HEK293T (cell line): ENCODE measurements around the gene TIMM29.

Source experiments
- CTCF ChIA-PET: fragments of 350-600 bp; formaldehyde crosslinking; extraction: SDS; loops from one replicate; lab custom pipeline; 2021; ENCODE audit warnings: antibody characterized with exemption, inconsistent platforms; lab: Yijun Ruan, JAX
- POLR2A ChIA-PET: fragments of 350-600 bp; formaldehyde crosslinking; extraction: SDS; loops from one replicate; lab custom pipeline; 2020; ENCODE audit warnings: antibody characterized with exemption, inconsistent platforms; lab: Yijun Ruan, JAX
- DNase-seq: peaks from one replicate; pipeline ENCODE4 v3.0.0; 2012; ENCODE audit warnings: mixed read lengths; ENCODE audit errors: extremely low spot score
- ARNT ChIP-seq: fragments of 450-650 bp; IDR thresholded peaks from 2 replicates; pipeline ENCODE4 v1.6.1; 2017; ENCODE audit warnings: mild to moderate bottlenecking
- BHLHE40 ChIP-seq: fragments of 450-650 bp; IDR thresholded peaks from 2 replicates; pipeline ENCODE4 v1.6.1; 2016; ENCODE audit warnings: mild to moderate bottlenecking, moderate library complexity, borderline replicate concordance
- CTBP1 ChIP-seq: fragments of 450-650 bp; IDR thresholded peaks from 2 replicates; pipeline ENCODE4 v1.6.1; 2016; ENCODE audit warnings: borderline replicate concordance
- ELF4 ChIP-seq: fragments of 450-650 bp; IDR thresholded peaks from 2 replicates; pipeline ENCODE4 v1.6.1; 2017; ENCODE audit warnings: antibody characterized with exemption
- FOXA1 ChIP-seq: fragments of 450-650 bp; IDR thresholded peaks from 2 replicates; pipeline ENCODE4 v1.6.1; 2016; ENCODE audit warnings: mild to moderate bottlenecking
- FOXK2 ChIP-seq: fragments of 450-650 bp; IDR thresholded peaks from 2 replicates; pipeline ENCODE4 v1.6.1; 2016; ENCODE audit warnings: mild to moderate bottlenecking
- FOXM1 ChIP-seq: fragments of 450-650 bp; IDR thresholded peaks from 2 replicates; pipeline ENCODE4 v1.6.1; 2017; ENCODE audit warnings: mild to moderate bottlenecking, borderline replicate concordance
- HDGF ChIP-seq: fragments of 450-650 bp; IDR thresholded peaks from 2 replicates; pipeline ENCODE4 v1.6.1; 2017; ENCODE audit warnings: antibody characterized with exemption, borderline replicate concordance
- L3MBTL2 ChIP-seq: fragments of 450-650 bp; conservative IDR thresholded peaks from 2 replicates; pipeline ENCODE4 v1.6.1; 2016; ENCODE audit warnings: mild to moderate bottlenecking
- LEF1 ChIP-seq: fragments of 450-650 bp; IDR thresholded peaks from 2 replicates; pipeline ENCODE4 v1.6.1; 2017; ENCODE audit warnings: mild to moderate bottlenecking, borderline replicate concordance
- NFRKB ChIP-seq: fragments of 450-650 bp; IDR thresholded peaks from 2 replicates; pipeline ENCODE4 v1.6.1; 2016; ENCODE audit warnings: mild to moderate bottlenecking, moderate library complexity
- PKNOX1 ChIP-seq: fragments of 450-650 bp; IDR thresholded peaks from 2 replicates; pipeline ENCODE4 v1.6.1; 2016
- SP1 ChIP-seq: fragments of 450-650 bp; IDR thresholded peaks from 2 replicates; pipeline ENCODE4 v1.6.1; 2017
- SUZ12 ChIP-seq: fragments of 450-650 bp; IDR thresholded peaks from 2 replicates; pipeline ENCODE4 v1.6.1; 2016; ENCODE audit warnings: mild to moderate bottlenecking
- TARDBP ChIP-seq: fragments of 450-650 bp; IDR thresholded peaks from 2 replicates; pipeline ENCODE4 v1.6.1; 2016
- ZNF384 ChIP-seq: fragments of 450-650 bp; IDR thresholded peaks from 2 replicates; pipeline ENCODE4 v1.6.1; 2016

Gene TIMM29

GRCh38 chr19:10921199-10921909 is 7.3 kb upstream of the TIMM29 start:
- POLR2A ChIA-PET, result interaction anchor here (1.5 kb wide), 1 partner anchor 49 kb away, joined by 3 read pairs; no protein-coding TSS in a partner anchor
- no peak for DNase-seq
- CTCF ChIA-PET, result no interaction called here
- TF ChIP-seq FOXA1, result no peak
- TF ChIP-seq FOXK2, result no peak
- TF ChIP-seq CTBP1, result no peak
- TF ChIP-seq L3MBTL2, result no peak
- no peak for TF ChIP-seq TARDBP
- TF ChIP-seq HDGF, result no peak
- TF ChIP-seq LEF1, result no peak
- TF ChIP-seq ARNT, result no peak
- TF ChIP-seq ELF4, result no peak
- TF ChIP-seq PKNOX1, result no peak
- TF ChIP-seq BHLHE40, result no peak
- no peak for TF ChIP-seq ZNF384
- no peak for TF ChIP-seq SP1
- no peak for TF ChIP-seq SUZ12
- no peak for TF ChIP-seq FOXM1
- TF ChIP-seq NFRKB, result no peak

- ChIA-PET CTCF (no interaction called here), POLR2A (interaction anchor here (1.0 to 1.5 kb wide), 2 partner anchors 50 to 51 kb away, joined by 3 read pairs; no protein-coding TSS in a partner anchor)
- TF ChIP-seq BHLHE40 (no peak), HDGF (no peak), L3MBTL2 (no peak), ARNT (no peak)
- no peak for DNase-seq
Measured at GRCh38 chr19:10921910-10922637, 6.5 kb upstream of the TIMM29 start.

DNA sequence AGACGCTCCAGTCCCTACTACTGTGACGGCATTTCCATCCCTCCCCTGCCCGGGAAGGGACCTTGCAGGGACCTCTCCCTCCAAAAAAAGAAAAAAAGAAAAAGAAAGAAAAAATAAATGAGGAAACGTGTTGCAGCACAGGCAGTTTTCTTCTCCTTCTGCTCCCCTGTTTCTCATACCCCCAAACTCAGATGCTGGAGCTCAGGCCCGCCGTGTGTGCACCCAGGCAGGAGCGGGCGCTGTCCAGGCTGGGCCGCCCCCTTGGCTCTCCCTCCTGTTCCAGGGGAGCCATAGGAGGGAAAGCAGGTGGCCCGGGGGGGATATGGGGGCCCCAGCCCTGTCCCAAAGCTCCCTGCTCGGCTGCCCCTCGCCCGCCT is 6.0 kb upstream of the TIMM29 start:
- no peak for TF ChIP-seq FOXK2
- TF ChIP-seq PKNOX1, result no peak
- TF ChIP-seq HDGF, result no peak
- ChIA-PET POLR2A (interaction anchor here (1.0 kb wide), 1 partner anchor 52 kb away, joined by 3 read pairs; no protein-coding TSS in a partner anchor), CTCF (no interaction called here)
- no peak for DNase-seq

- ChIA-PET POLR2A (interaction anchor here (1.0 kb wide), 1 partner anchor 53 kb away, joined by 3 read pairs; no protein-coding TSS in a partner anchor), CTCF (no interaction called here)
- no peak for TF ChIP-seq CTBP1
- no peak for TF ChIP-seq PKNOX1
- no peak for TF ChIP-seq ZNF384
- no peak for TF ChIP-seq SUZ12
- TF ChIP-seq FOXM1, result no peak
- no peak for TF ChIP-seq SP1
- TF ChIP-seq ELF4, result no peak
- TF ChIP-seq L3MBTL2, result no peak
- TF ChIP-seq HDGF, result no peak
- TF ChIP-seq NFRKB, result no peak
- TF ChIP-seq FOXA1, result no peak
- TF ChIP-seq ARNT, result no peak
- TF ChIP-seq FOXK2, result no peak
- no peak for TF ChIP-seq BHLHE40
- TF ChIP-seq LEF1, result no peak
- no peak for TF ChIP-seq TARDBP
- no peak for DNase-seq
Measured at GRCh38 chr19:10923260-10924112, 5.1 kb upstream of the TIMM29 start.

GRCh38 chr19:10924597-10924996 is 4.0 kb upstream of the TIMM29 start:
- no peak for TF ChIP-seq SP1
- no peak for TF ChIP-seq ZNF384
- no peak for TF ChIP-seq FOXA1
- no peak for TF ChIP-seq L3MBTL2
- no peak for TF ChIP-seq TARDBP
- no peak for TF ChIP-seq FOXM1
- TF ChIP-seq FOXK2, result no peak
- no peak for TF ChIP-seq PKNOX1
- no peak for TF ChIP-seq HDGF
- no peak for TF ChIP-seq LEF1
- TF ChIP-seq CTBP1, result no peak
- no peak for TF ChIP-seq ELF4
- no peak for TF ChIP-seq ARNT
- TF ChIP-seq NFRKB, result no peak
- TF ChIP-seq BHLHE40, result no peak
- ChIA-PET CTCF (no interaction called here), POLR2A (no interaction called here)
- DNase-seq, result no peak
